HK-2 (cell line): ENCODE data around the gene USH1C.

Experiments used
- DNase-seq: peaks from one replicate; pipeline ENCODE4 v3.0.0-alpha.2; 2018; ENCODE audit not compliant: unreplicated experiment

USH1C gene

DNA sequence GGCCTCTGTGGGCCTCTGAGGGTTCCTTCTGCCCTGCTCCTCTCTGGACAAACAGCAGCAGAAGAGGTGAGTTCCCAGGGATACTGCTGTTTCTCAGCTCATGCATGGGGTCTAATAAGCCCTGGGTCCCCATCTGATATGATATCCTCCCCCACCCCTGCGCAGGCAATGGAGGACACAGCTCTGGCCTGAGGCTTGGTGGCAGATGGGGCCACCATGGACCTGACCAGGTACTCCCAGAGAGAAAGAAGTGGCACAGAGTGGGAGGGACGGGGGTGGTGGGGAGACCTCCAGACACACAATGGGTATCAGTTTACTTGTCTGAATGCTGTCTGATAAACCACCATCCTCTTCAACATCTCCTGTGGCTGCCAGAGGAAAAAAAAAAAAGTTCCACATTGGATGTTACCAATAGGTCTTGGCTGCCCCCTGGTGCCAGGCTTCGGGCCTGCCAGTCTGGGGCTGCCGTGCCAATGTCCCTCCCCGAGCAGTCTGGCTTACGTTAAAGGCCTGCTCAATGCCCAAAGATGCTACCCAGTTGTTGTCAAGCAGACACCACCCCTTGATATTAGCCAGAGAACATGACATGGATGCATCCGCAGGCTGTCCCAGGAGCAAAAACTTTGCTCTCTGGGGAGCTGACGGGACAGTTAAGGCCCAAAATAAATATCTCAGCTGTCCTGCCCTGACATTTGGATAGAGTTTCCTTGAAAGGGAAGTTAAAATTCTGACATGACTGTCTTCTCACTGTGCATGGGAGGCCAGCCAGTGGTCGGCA is 39.7 kb downstream of the USH1C start:
- peak; percentile 54 for DNase-seq

DNA sequence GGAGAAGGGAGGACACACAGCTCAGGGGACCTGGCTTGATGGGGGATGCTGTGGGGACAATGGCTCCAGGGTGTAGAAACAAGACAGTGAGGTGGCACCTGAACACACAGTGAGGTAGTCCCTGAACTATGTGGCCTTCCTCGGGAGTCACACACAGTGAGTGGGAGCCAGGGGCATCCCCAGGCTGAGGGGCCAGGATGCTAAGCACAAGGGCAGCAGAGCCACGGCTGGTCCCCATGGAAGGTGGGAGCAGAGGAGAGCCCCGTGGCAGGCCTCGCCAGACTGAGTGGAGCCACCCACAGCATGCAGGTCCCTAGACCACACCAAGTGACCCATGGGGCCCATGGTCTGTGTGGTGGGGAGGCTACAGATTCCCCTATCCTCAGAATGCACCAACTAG is 41.6 kb downstream of the USH1C start:
- DNase-seq, result no peak

DNA sequence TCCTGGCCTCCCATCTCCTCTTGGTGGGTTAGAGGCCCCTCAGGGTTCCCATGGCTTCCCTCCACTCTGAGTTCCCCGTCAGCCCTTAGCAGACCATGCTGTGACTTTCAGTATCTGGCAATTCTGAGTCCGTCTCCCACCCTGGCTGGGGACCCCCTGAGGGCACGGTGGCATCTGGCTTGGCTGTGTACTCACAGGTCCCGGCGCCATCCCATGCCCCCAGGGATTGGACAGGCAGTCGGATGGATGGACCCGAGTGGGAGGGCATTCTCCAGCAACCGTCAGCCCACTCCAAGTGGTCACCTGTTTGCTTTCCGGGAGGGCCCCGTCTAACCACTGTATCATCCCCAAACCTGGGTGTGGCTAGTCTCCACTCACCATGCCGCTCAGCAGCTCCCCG is 43.5 kb downstream of the USH1C start:
- no peak for DNase-seq

DNA sequence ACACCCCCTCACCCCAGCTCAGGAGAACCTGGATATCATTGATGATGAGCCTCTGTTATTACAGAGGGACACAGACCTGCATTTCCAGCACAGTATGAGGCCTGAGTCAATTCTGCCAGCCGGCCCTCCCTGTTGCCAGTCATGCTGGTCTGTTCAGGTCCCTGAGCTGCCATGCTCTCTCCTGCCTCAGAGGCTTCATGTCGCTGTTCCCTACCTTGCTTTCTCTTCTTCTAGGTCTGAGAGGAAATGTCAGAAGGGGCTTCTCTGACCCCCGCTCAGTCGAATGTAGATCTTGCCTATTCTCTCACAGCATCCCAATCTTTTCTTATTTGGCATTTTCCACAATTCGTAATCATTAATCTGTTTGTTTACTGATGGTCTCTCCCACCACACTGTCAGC is 45.7 kb downstream of the USH1C start:
- DNase-seq, result no peak

DNA sequence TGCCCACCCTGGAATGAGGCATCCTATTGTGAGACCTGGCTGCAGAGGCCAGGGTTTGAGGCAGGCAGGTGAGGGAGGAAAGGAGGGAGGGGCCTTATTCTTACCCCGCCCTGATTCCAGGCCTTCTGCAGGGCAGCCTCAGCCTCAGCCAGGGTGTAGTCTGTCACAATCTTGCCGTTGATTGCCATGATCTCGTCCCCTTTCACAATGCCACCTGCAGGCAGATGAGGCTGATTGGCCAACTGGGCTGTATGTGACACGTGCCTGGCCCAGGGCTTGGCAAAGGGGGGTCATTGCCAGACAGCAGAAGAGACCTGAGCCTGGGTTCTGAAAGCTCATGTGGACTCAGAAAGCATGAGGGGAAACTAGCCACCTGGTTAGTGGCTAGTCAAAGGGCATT is 46.2 kb downstream of the USH1C start:
- DNase-seq, result no peak

DNA sequence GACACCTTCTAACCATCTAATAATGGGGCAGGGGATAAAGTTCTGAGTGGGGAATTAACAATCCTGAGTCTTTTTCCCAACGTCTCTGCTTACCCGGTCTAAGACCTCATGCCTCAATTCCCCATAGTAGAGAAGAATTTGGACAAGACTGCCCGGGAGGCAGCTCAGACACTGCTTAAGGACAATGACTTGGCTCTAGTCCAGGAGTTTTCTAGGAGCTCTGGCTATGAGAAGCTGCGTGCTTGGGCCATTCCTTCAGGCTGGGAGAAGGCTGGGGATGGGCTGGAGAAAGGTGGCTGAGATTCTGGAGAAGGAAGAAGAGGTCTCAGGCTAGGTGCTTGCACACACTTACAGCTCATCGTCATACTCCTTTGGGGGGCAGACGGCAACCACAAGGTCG is 47.8 kb downstream of the USH1C start:
- no peak for DNase-seq

DNA sequence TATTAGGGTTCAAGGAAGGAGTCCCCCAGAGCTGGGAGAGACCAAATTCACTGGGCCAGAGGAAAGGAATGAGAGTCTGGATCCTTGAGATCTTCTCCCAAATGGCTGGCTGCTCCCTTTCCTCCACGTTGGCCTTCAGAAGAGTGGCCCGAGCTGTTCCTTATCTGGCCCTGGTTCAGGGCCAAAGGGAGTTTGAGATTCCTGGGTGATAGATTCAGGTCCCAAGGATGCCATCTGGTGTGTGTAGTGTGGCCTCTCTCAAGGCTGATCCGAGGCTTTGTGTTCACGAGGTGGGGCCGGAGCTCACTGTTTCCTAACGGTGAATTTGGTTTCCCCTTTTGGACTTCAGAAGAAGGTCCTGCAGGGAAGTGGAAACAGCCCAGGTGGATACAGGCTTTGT is 50.2 kb downstream of the USH1C start:
- no peak for DNase-seq

DNA sequence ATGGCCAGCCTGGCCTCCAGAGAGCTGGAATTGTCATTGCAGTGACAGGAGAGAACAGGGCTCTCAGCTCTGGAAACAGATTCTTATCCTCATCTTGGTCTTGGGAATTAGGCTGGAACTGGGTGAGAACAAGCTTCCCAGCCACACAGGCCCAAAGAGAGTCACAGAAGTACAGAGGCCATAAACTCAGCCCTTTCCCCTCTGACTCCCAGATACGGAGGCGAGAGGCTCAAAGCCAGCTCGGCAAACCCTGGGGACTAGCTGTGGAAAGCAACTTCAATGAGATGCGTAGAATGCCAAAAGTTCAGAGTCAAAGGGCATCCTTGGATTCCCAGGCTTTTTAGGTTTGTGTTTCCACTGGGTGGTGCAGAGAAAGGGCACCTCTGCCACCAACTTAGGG is 53.3 kb downstream of the USH1C start:
- no peak for DNase-seq

DNA sequence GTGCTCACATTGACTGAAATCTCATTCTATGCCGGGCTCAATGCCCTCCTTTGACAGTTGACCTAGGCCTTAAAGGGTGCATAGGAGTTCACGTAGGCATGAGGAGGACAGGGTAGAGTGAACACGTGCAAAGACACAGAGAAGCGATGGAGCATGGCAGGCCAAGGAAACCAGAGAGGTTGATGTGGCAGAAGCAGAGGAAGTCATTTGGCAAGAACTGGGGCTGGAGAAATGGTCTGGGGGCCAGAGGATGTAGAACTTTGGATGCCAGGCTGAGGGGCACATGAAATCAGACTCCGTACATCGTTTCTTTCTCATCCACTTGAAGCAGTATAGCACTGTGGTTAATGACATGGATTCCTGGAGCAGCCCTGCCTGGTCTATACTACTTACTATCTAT is 54.0 kb downstream of the USH1C start:
- no peak for DNase-seq

DNA sequence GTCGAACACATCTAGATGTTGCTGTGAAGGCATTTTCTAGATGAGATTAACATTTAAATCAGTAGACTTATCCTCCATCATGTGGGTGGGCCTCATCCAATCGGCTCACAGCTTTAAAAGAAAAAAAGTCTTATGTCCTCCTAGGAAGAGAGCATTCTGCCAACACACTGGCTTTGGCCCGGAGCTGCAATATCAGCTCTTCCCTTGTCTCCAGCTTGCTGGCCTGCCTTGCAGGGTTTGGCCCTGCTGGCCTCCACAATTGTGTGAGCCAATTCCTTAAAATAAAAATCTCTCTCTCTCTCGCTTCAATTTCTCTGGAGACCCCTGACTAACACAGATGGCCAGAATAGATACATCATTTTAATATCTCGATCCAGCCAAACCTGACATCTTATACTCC is 54.5 kb downstream of the USH1C start:
- DNase-seq, result no peak

DNA sequence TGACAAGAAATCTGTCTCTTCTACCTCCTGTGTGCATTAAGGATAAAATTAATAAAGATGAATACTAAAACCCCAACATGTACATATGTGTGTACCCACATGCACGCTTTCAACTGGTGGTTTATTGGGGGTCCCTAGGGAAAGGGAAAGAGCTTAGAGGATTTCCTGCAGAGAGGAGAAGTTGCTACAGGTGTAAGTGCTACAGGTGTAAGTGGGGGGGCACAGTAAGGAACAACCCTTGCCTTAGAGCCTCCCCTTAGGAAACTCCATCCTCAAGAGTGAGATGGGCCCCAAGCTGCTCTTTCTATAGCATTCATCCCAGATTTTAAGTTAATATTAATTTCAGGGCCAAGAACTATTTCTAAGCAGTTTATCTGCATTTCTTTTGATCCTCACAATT is 55.7 kb downstream of the USH1C start:
- DNase-seq, result no peak

DNA sequence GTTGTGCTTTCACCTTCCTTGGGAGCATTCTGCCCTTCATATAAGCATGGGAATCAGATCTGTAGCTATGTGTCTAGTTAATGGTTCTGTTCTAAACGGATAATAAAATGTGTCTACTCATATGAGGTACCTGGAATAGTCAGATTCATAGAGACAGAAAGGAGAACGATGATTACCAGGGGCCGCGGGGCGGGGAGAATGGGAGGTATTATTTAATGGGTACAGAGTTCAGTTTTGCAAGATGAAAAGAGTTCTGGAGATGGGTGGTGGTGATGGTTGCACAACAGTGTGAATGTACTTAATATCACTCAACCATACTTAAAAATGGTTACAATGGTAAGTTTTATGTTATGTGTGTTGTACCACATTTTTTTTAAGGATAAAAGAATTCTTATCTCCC is 57.6 kb downstream of the USH1C start:
- no peak for DNase-seq

DNA sequence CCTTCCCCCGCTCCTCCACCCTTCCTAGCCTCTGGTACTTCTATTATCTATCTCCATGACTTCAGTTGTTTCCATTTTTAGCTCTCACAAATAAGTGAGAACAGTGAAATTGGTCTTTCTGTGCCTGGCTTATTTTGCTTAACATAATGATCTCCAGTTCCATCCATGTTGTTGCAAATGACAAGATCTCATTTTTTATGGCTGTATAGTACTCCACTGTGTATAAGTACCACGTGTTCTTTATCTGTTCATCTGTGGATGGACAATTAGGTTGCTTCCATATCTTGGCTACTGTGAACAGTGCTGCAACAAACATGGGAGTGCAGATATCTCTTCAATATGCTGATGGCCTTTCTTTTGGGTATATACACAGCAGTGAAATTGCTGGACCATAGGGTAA is 60.7 kb downstream of the USH1C start:
- no peak for DNase-seq

DNA sequence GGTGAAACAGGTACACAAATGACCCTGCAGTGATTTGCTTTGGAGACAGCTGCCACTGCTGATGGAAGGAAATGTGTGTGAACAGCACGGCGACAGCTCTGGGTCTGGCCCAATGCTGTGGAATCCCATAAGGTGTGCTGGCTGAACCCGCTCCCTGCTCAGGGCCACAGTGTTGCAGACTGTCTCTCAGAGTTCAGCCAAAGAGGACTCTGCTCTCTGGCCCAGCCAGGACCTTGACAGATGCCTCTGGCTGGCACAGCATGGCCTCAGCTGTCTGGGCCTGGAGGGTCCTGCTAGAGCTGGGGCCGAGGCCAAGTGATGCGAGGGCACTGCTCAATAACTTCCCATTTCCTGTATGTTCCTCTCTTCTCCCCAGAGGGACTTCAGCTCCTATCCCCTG is 62.3 kb downstream of the USH1C start:
- DNase-seq, result no peak

DNA sequence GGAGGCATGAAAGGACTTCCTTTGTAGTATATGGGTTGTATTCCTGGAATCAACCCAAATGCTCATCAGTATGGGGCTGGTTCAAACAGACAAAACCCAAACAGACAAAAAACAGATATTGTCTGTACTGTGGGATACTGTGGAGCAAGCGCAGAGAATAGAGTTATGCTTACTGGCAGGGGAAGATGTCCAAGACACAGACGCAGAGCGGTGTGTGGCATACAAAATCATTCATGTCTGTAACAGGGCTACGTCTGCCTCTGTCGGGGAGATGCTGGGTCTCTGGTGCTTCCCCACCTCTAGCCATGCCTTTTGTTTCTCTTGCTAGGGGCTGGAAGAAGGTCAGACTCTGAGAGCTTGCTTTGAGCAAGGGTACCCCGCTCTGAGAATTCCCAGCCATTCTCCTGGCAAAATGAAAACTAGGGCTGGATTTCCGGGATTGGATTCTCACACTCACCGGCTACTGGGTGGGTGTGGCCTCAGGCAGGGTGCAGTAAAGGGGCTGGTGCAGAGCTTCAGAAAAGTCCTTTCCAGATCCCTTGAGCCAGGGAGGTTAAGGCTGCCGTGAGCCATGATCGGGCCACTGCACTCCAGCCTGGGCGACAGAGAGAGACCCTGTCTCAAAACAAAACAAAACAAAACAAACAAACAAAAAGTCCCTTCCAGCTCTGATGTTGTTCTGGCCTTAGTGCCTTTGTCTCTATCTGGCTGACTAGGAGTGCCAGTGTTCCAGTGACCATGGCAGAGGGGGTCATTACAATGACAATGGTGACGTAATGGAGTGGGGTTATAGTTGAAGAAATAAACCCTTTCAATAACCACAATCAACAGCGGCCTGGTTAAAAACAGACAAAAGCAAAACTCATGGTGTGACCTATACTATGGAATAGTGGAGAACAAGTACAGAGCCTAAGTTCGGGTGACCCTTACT is 64.7 kb downstream of the USH1C start:
- DNase-seq, result no peak

DNA sequence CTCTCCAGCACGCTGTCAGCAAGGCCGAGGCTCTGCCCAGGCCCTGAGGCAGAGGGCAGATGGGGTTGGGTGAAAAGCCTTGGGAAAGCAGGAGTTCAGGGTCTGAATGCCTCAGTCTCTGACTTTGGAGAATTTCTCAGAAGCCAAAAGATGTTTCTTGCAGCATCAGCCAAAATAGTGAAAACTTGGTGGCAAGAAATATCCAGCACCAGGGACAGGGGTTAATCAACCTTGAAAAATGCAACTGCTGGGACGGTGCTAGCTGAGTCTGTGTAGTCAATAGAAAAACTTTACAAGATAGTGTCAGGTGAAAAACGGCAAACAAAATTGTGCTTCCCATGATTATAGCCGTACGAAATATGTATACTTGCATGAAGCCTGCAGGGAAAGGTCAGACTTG is 66.1 kb downstream of the USH1C start:
- DNase-seq, result no peak

DNA sequence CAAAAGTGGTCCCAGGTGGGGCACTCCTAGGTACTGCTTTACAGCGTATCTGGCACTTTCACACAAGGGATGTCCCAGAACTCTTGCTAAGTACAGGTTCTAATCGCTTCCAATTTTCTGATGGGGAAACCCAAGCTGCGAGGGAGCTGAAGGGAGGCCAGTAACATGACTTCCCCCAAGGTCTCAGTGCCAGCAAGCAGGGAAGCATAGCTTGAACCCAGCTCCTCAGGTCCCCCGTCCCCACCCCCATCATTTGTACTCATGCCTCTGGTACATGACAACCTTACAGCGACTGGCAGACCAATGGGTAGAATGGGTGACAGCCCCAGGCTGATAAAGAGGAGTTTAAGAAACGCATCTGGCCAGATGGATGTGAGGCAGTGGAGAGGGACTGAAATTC is 66.9 kb downstream of the USH1C start:
- DNase-seq, result no peak

DNA sequence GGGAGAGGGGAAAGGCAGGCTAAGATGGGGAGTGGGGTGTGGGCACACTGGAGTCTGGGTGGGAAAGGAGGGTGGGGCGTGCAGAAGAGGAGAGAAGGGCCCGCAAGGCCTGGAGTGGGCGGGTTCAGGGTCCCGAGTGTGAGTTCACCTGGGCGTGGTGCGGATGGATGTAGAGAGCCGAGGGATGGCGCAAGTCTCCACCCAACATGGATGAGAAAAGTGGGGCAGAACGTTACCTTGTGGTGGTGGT is 67.2 kb downstream of the USH1C start:
- no peak for DNase-seq

DNA sequence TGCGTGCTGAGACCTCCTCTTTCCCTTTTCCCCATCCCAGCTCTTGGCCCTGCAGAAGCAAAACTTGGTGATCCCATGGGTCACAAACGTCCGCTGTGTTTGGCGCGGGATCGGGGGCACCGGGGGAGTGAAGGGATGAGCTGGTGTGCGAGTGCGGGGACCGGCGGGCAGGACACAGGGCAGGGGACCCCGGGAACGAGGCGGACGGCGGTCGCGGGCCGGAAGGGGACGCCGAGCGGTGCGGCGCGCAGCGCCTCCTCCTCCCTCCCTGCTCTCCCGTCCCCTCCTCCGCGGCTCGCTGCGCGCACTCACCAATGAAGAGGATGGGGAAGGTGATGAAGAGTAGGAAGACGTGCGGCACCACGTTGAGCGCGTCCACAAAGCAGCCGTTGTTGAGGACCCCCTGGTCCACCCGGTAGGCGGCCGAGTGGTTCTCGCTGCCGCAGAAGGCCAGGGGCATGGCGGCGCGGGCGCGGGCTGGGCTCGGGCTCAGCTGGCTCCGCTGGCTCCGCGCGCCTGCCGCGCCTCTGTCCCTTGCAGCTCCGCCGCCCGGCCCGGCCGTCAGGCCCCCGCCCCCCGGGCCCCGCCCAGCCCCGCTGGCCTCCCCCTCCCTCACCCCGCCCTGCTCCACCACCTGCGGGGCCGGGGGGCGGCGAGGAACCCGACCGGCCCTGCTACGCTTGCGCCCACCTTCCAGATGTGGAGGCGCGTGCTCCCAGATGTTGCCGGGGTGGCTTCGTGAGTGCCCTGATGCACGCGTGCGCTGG is 67.7 kb downstream of the USH1C start, which contains the start of gene ABCC8:
TSS of gene ABCC8 (minus strand) at position 529 of the 767 bp plus-strand sequence. CDS start at position 460, 69 bp downstream.
- no peak for DNase-seq

DNA sequence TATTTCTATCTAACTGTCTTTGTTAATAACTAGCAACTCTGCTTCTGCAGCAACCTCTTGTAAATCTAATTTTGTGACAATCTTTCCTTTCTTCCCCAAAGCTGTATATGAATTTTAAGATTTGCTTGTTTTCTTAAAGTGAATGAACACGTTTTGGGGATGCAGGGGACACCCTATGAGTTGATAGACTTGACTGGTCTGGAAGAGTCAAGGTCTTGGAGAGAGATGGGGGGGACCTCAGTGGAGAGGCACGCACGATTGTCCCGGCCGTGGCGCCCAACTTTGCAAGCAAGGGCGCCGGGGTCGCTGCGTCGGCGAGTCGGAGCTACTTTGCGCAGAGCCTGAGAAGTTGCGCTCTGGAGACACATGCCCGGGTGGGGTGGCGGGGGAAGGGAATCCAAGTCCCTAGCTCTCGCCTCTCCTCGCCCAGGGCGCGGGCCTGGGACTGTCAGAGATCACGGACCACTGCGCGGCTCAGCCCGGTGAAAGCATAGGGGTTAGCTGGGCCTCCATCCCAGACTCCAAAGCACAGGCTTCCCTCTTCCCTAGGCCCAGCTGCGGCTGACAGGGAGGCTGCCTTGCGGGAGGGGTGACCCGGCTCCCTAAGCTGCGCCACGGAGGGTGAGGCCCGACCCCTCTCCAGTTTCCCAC is 68.4 kb downstream of the USH1C start:
- no peak for DNase-seq

DNA sequence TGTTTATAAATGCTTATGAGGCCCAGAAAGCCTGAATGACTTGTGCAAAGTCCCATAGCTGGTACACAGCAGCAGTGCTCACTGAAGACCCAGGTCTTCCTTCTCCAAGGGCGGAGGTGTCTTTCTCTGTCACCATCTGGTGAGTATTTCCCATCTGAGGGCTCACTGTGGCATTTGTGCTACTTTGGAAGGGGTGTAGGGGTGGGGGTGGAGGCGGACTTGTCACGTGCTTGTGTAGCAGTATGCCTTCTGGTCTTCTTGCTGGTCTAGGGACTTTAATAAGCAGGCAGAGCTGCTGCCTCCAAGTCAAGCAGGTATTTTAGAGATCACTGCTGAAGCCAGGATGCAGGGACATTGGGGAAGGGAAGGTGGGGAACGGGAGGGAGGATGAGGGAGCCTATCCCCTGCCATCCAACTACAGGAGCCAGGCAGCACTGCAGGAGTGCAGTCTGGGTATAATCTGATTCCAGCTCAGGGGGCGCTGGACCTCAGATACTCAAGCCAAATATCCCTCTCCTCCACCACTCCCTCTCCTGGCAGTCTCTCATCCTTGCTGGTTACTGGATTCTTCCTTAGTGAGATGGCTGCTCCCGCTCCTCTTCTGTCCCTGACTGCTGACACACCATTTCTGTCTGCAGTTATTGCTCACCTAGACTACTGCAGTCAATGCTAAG is 71.0 kb downstream of the USH1C start:
- DNase-seq, result peak; percentile 8

DNA sequence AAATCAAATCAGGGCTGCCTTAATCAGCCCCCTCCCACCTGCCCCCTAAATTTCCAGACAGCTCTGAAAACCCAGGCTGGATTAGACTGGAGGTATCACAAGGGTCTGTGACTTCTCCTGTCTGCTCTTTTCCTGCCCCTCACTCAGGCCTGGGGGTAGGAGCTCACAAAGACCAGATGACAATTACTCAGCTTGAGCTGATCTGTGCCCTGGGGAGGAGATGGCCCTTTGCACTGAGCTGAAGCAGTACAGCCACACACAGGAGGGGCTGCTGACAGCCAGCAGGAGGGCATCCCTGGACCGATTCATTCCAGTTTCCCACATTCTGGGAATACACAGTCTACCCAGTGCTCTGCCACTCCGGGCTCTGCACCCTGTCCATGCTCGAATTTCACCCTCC is 71.7 kb downstream of the USH1C start:
- DNase-seq, result no peak
